ENCODE data around the gene DKC1. TPM values are rescaled to one million over a fixed set of nuclear protein-coding genes. Genes with fewer than 3 reads are reported as not detected.

The DKC1 gene
- total and polyA plus RNA-seq, 2 donors from 2014 or later = 21.7 to 35.7 TPM

DNA sequence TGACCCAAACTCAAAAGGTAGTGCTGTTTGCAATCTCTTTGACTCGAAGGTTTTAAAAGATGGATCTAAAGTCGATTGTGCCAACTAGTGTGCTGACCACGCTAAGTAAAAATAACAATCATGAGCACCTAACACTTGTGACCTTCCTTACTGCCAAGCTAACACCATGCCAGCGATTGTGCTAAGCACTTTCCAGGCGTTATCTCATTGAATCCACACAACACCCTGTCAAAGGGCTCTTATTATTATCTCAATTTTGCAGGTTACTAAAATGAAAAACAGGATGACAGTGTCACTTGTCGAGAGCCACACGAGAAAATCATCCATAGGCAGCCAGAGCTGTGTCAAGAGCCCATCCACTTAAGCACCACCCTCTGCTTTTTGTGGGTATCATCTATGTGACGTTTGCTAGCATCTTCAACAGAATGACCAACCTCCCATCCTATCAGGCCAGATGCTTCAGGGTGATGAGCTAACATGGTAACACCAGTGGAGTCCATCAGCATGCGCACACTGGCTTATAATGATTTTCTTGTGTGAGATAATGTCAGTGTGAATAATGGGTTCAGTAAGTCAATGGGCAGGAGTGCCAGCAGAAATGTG is 10.9 kb upstream of the DKC1 start:
- Histone ChIP-seq H3K4me3 (ENCODE audit: low read length in 3 of 3) (no peak overlapping the region), H3K27ac (ENCODE audit: low read depth in 2 of 2, low read length in 2 of 2) (no peak overlapping the region), H3K4me1 (ENCODE audit: control insufficient read depth in 2 of 3, insufficient read depth in 2 of 3, low read depth in 1 of 3, low read length in 3 of 3) (peaks cover 0 to 3% (median 0%) of the 10 kb centered on the region in 3 donors), H3K36me3 (ENCODE audit: control insufficient read depth in 2 of 3, insufficient read depth in 3 of 3, low read length in 3 of 3) (no peaks in the 10 kb centered on the region), H3K27me3 (ENCODE audit: control insufficient read depth, insufficient read depth, low read length) (peaks cover 10% of the 10 kb centered on the region), H3K9ac (ENCODE audit: low read length in 3 of 3) (no peak overlapping the region), H3K9me3 (ENCODE audit: control insufficient read depth in 2 of 3, insufficient read depth in 1 of 3, low read length in 3 of 3) (no peaks in the 10 kb centered on the region)
- DNase-seq = no peak
- FAIRE-seq = no peak
- TF ChIP-seq, protein P1, sequence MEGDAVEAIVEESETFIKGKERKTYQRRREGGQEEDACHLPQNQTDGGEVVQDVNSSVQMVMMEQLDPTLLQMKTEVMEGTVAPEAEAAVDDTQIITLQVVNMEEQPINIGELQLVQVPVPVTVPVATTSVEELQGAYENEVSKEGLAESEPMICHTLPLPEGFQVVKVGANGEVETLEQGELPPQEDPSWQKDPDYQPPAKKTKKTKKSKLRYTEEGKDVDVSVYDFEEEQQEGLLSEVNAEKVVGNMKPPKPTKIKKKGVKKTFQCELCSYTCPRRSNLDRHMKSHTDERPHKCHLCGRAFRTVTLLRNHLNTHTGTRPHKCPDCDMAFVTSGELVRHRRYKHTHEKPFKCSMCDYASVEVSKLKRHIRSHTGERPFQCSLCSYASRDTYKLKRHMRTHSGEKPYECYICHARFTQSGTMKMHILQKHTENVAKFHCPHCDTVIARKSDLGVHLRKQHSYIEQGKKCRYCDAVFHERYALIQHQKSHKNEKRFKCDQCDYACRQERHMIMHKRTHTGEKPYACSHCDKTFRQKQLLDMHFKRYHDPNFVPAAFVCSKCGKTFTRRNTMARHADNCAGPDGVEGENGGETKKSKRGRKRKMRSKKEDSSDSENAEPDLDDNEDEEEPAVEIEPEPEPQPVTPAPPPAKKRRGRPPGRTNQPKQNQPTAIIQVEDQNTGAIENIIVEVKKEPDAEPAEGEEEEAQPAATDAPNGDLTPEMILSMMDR (IDR thresholded peaks at IDR 0.05; ENCODE audit: borderline replicate concordance, extremely low read depth, insufficient read depth) = no peak
- intact Hi-C loops (cut with DNase I) = no loop called here

DNA sequence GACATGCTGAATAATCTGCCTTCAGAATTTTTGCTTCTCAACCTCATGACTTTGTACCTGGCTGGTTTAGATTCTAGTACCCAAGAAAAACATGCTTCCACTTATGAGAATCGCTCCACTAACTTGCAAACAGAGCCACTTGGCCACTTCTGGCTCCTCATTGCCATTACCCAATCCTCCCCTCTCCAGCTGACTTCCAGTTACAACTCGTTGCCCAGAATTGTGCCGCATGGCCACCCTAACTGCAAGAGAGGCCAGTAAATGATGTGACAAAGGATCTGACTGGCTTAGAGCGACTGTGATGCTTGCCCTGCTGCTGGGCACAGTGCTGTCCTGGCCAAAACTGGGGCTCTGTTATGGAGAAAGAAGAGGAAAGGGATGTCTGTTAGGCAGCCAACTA is 4.0 kb upstream of the DKC1 start:
- DNase-seq (no peak), FAIRE-seq (no peak)
- Histone ChIP-seq H3K27me3 (ENCODE audit: control insufficient read depth, insufficient read depth, low read length) (no peaks in the 10 kb centered on the region), H3K4me1 (ENCODE audit: control insufficient read depth in 2 of 3, insufficient read depth in 2 of 3, low read depth in 1 of 3, low read length in 3 of 3) (peaks cover 0 to 3% (median 0%) of the 10 kb centered on the region in 3 donors), H3K27ac (ENCODE audit: low read depth in 2 of 2, low read length in 2 of 2) (no peak overlapping the region), H3K9me3 (ENCODE audit: control insufficient read depth in 2 of 3, insufficient read depth in 1 of 3, low read length in 3 of 3) (no peaks in the 10 kb centered on the region), H3K4me3 (ENCODE audit: low read length in 3 of 3) (no peak overlapping the region), H3K36me3 (ENCODE audit: control insufficient read depth in 2 of 3, insufficient read depth in 3 of 3, low read length in 3 of 3) (no peaks in the 10 kb centered on the region), H3K9ac (ENCODE audit: low read length in 3 of 3) (no peak overlapping the region)
- intact Hi-C loops (cut with DNase I) = no loop called here
- TF ChIP-seq, protein P1 (IDR thresholded peaks at IDR 0.05; ENCODE audit: borderline replicate concordance, extremely low read depth, insufficient read depth) = no peak

- Histone ChIP-seq H3K36me3 (ENCODE audit: control insufficient read depth in 2 of 3, insufficient read depth in 3 of 3, low read length in 3 of 3) (peaks cover 0 to 9% (median 5%) of the 10 kb centered on the region in 3 donors), H3K4me3 (ENCODE audit: low read length in 3 of 3) (peak overlapping the region; percentile 50 to 89 (median 78)), H3K27me3 (ENCODE audit: control insufficient read depth, insufficient read depth, low read length) (no peaks in the 10 kb centered on the region), H3K9ac (ENCODE audit: low read length in 3 of 3) (peak overlapping the region in 2 of 3 donors; percentile 46 to 73), H3K4me1 (ENCODE audit: control insufficient read depth in 2 of 3, insufficient read depth in 2 of 3, low read depth in 1 of 3, low read length in 3 of 3) (peaks cover 0 to 3% (median 0%) of the 10 kb centered on the region in 3 donors), H3K9me3 (ENCODE audit: control insufficient read depth in 2 of 3, insufficient read depth in 1 of 3, low read length in 3 of 3) (no peaks in the 10 kb centered on the region), H3K27ac (ENCODE audit: low read depth in 2 of 2, low read length in 2 of 2) (peak overlapping the region in 1 of 2 donors; percentile 6)
- TF ChIP-seq, protein P1 (IDR thresholded peaks at IDR 0.05; ENCODE audit: borderline replicate concordance, extremely low read depth, insufficient read depth) = no peak
- intact Hi-C loops (cut with DNase I) = no loop called here
- DNase-seq (peak in 2 of 5 donors; percentile 33 to 49), FAIRE-seq (no peak)
Measured at GRCh38 chrX:154761977-154762536, 607 bp upstream of the DKC1 start.

Measured in kidney (tissue), 14 donors.